HepG2 (cell line): ENCODE measurements around the gene ZNF763. TPM values are rescaled to one million over a fixed set of nuclear protein-coding genes. Genes with fewer than 3 reads are reported as not detected.
A peak's percentile ranks its signal among the peaks of the same experiment; 100 is the strongest.

Experiments
- ETV5 ChIP-seq: IDR thresholded peaks from 2 replicates; pipeline ENCODE4 v1.6.1; 2018; ENCODE audit warnings: missing biosample characterization, missing genetic modification reagents, inconsistent platforms, borderline replicate concordance
- GPN1 ChIP-seq: sonication (generic); formaldehyde crosslinking; IDR thresholded peaks from 2 replicates; pipeline ENCODE4 v1.5.1; 2020; ENCODE audit warnings: missing genetic modification reagents, borderline replicate concordance
- HNRNPUL1 ChIP-seq: fragments of 200-400 bp; formaldehyde crosslinking; IDR thresholded peaks from 2 replicates; pipeline ENCODE4 v1.6.1; 2017; ENCODE audit warnings: low read depth, mild to moderate bottlenecking, low read length, moderate library complexity
- HOXA3 ChIP-seq: sonication (generic); formaldehyde crosslinking; IDR thresholded peaks from 2 replicates; pipeline ENCODE4 v1.5.0; 2020; ENCODE audit warnings: missing genetic modification reagents
- MEIS1 ChIP-seq: sonication (generic); formaldehyde crosslinking; IDR thresholded peaks from 2 replicates; pipeline ENCODE4 v1.9.0; 2021; ENCODE audit warnings: mild to moderate bottlenecking, missing genetic modification reagents, moderate library complexity, borderline replicate concordance
- PCBP1 ChIP-seq: fragments of 200-400 bp; formaldehyde crosslinking; IDR thresholded peaks from 2 replicates; pipeline ENCODE4 v1.6.1; 2017; ENCODE audit warnings: mild to moderate bottlenecking, low read depth, low read length, borderline replicate concordance
- PHF8 ChIP-seq: sonication (generic); formaldehyde crosslinking; IDR thresholded peaks from 2 replicates; pipeline ENCODE4 v1.5.0; 2020; ENCODE audit warnings: missing genetic modification reagents
- PRPF4 ChIP-seq: fragments of 200-400 bp; formaldehyde crosslinking; IDR thresholded peaks from 2 replicates; pipeline ENCODE4 v1.6.1; 2016; ENCODE audit warnings: low read length, low read depth; ENCODE audit not compliant: poor library complexity, severe bottlenecking
- TBX2 ChIP-seq: sonication (generic); formaldehyde crosslinking; IDR thresholded peaks from 2 replicates; pipeline ENCODE4 v1.5.0; 2020; ENCODE audit warnings: missing genetic modification reagents, mild to moderate bottlenecking, borderline replicate concordance
- TOE1 ChIP-seq: sonication (generic); formaldehyde crosslinking; IDR thresholded peaks from 2 replicates; pipeline ENCODE4 v1.4.0; 2020; ENCODE audit warnings: mild to moderate bottlenecking, missing genetic modification reagents
- ZBTB42 ChIP-seq: sonication (generic); formaldehyde crosslinking; IDR thresholded peaks from 2 replicates; pipeline ENCODE4 v1.5.0; 2020; ENCODE audit warnings: mild to moderate bottlenecking, missing genetic modification reagents
- ZBTB8A ChIP-seq: sonication (generic); formaldehyde crosslinking; IDR thresholded peaks from 2 replicates; pipeline ENCODE4 v1.4.0; 2020; ENCODE audit warnings: mild to moderate bottlenecking, low read depth, missing genetic modification reagents, borderline replicate concordance
- ZNF30 ChIP-seq: sonication (generic); formaldehyde crosslinking; IDR thresholded peaks from 2 replicates; pipeline ENCODE4 v1.5.0; 2020; ENCODE audit warnings: mild to moderate bottlenecking, missing genetic modification reagents
- ZNF543 ChIP-seq: sonication (generic); formaldehyde crosslinking; IDR thresholded peaks from 2 replicates; pipeline ENCODE4 v1.4.0; 2020; ENCODE audit warnings: mild to moderate bottlenecking, missing genetic modification reagents
- ZNF572 ChIP-seq: sonication (generic); formaldehyde crosslinking; IDR thresholded peaks from 2 replicates; pipeline ENCODE4 v1.5.1; 2020; ENCODE audit warnings: mild to moderate bottlenecking, missing genetic modification reagents
- ZNF839 ChIP-seq: sonication (generic); formaldehyde crosslinking; IDR thresholded peaks from 2 replicates; pipeline ENCODE4 v1.4.0; 2020; ENCODE audit warnings: missing genetic modification reagents, mild to moderate bottlenecking, borderline replicate concordance
- ZZZ3 ChIP-seq: sonication (generic); formaldehyde crosslinking; IDR thresholded peaks from 2 replicates; pipeline ENCODE4 v1.4.0; 2020; ENCODE audit warnings: missing genetic modification reagents, mild to moderate bottlenecking, borderline replicate concordance
- polyA plus RNA-seq, 8 experiments: library from polyadenylated mRNA; depleted of rRNA in 3 of 8; stranded (reverse) in 7 of 8; unstranded in 1 of 8; fragments of >200 nt; fragmentation: Illumina TruSeq in 4 of 8; extraction: Trizol in 4 of 8; gene quantifications; 2 replicates each; pipeline versions ENCODE4 v1.2.1 to v1.2.3, GENCODE V29; 2011 to 2016; ENCODE audit warnings: low read depth in 4 of 8, missing spikeins in 1 of 8, mixed read lengths in 1 of 8; ENCODE audit not compliant: insufficient read depth in 1 of 8
- total RNA-seq, 5 experiments: library from RNA; depleted of rRNA; stranded (reverse); fragments of >200 nt; fragmentation: Illumina TruSeq; extraction: Trizol; gene quantifications; 2 replicates each; pipeline ENCODE4 v1.2.3, GENCODE V29; 2016; ENCODE audit warnings: low read depth in 1 of 5
- TF ChIP-seq, protein P1 (sequence below): sonication (generic); formaldehyde crosslinking; IDR thresholded peaks from 2 replicates; pipeline ENCODE4 v1.8.0; 2022; ENCODE audit warnings: mild to moderate bottlenecking, missing genetic modification reagents, borderline replicate concordance
- TF ChIP-seq, protein P2 (sequence below): sonication (generic); formaldehyde crosslinking; IDR thresholded peaks from 2 replicates; pipeline ENCODE4 v1.8.0; 2022; ENCODE audit warnings: missing genetic modification reagents, mild to moderate bottlenecking, borderline replicate concordance
- TF ChIP-seq, protein P3 (sequence below): sonication (generic); formaldehyde crosslinking; IDR thresholded peaks from 2 replicates; pipeline ENCODE4 v1.5.0; 2020; ENCODE audit warnings: mild to moderate bottlenecking, low read depth, missing genetic modification reagents, borderline replicate concordance
- TF ChIP-seq, protein P4 (sequence below): IDR thresholded peaks from 2 replicates; pipeline ENCODE4 v1.6.1; 2018; ENCODE audit warnings: missing genetic modification reagents
- TF ChIP-seq, protein P5 (sequence below): sonication (generic); formaldehyde crosslinking; IDR thresholded peaks from 2 replicates; pipeline ENCODE4 v1.5.0; 2020; ENCODE audit warnings: mild to moderate bottlenecking, missing genetic modification reagents, moderate library complexity

The ZNF763 gene
- total and polyA plus RNA-seq, 2 of the 13 experiments (the other 11 are each of a cell fraction or from before 2014, with no cell fraction given), result 0.08 to 0.42 TPM

DNA sequence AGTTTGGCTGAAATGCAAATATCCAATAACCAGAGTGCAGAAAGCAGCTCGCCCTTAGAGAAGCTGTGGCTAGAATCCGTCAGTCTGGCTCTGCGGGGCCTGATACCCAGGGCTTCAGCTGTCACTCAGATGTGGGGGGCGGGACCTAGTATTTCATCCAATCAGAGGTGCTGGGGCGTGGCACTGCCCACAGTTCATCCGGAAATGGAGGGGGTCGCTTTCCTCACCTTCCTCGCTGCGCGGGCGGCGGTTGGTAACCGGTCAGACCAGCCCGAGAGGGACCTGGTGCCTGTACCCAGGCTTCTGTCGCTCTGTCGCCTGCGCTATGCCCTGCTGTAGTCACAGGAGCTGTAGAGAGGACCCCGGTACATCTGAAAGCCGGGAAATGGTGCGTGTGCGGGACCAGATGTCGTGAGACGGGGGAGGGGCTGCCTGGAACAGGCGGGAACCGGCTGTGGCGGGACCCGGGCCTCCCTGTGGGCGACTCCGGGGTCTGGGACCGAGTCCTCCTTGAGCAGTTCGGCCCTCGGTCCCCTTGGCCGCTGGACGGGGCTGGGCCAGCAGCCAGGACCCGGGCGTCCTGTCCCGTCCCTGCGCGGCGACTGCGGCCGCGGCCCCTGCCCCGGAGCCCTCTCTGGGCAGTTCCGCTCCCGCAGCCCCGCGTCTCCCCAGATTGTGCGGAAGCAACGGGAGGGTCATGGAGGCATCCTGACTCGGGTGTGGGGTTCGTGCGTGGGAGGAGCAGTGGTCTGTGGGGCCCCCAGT lies 39.8 kb upstream of the ZNF763 start, which contains the start of gene ZNF700 (continued):
- TF ChIP-seq MEIS1 (CRISPR knock-in tag) (0 out of 2 replicates have a peak, but pooled peaks have one; percentile 71), HOXA3 (CRISPR knock-in tag) (no peak; the same call in none of the 2 replicates), ZNF543 (CRISPR knock-in tag) (peak; percentile 88; the same call in 1 of the 2 replicates), PCBP1 (no peak), ZNF839 (CRISPR knock-in tag) (no peak), HNRNPUL1 (0 out of 2 replicates have a peak, but pooled peaks have one; percentile 33), TOE1 (CRISPR knock-in tag) (no peak), PHF8 (CRISPR knock-in tag) (peak; percentile 83), ETV5 (CRISPR knock-in tag) (peak; percentile 78; the same call in 1 of the 2 replicates), PRPF4 (no peak), ZBTB42 (CRISPR knock-in tag) (peak; percentile 88; the same call in 1 of the 2 replicates), ZNF30 (CRISPR knock-in tag) (no peak), GPN1 (CRISPR knock-in tag) (no peak), ZZZ3 (CRISPR knock-in tag) (no peak; the same call in 1 of the 2 replicates), TBX2 (CRISPR knock-in tag) (peak; percentile 75), ZBTB8A (CRISPR knock-in tag) (no peak), ZNF572 (CRISPR knock-in tag) (no peak)
- TF ChIP-seq, protein P1, sequence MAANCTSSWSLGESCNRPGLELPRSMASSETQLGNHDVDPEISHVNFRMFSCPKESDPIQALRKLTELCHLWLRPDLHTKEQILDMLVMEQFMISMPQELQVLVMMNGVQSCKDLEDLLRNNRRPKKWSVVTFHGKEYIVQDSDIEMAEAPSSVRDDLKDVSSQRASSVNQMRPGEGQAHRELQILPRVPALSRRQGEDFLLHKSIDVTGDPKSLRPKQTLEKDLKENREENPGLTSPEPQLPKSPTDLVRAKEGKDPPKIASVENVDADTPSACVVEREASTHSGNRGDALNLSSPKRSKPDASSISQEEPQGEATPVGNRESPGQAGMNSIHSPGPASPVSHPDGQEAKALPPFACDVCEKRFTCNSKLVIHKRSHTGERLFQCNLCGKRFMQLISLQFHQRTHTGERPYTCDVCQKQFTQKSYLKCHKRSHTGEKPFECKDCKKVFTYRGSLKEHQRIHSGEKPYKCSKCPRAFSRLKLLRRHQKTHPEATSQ (CRISPR knock-in tag), result 0 out of 2 replicates have a peak, but pooled peaks have one; percentile 55
- TF ChIP-seq, protein P2, sequence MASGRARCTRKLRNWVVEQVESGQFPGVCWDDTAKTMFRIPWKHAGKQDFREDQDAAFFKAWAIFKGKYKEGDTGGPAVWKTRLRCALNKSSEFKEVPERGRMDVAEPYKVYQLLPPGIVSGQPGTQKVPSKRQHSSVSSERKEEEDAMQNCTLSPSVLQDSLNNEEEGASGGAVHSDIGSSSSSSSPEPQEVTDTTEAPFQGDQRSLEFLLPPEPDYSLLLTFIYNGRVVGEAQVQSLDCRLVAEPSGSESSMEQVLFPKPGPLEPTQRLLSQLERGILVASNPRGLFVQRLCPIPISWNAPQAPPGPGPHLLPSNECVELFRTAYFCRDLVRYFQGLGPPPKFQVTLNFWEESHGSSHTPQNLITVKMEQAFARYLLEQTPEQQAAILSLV, result peak; percentile 47; the same call in 1 of the 2 replicates
- TF ChIP-seq, protein P3, sequence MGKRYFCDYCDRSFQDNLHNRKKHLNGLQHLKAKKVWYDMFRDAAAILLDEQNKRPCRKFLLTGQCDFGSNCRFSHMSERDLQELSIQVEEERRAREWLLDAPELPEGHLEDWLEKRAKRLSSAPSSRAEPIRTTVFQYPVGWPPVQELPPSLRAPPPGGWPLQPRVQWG (CRISPR knock-in tag), result no peak
- TF ChIP-seq, protein P4, sequence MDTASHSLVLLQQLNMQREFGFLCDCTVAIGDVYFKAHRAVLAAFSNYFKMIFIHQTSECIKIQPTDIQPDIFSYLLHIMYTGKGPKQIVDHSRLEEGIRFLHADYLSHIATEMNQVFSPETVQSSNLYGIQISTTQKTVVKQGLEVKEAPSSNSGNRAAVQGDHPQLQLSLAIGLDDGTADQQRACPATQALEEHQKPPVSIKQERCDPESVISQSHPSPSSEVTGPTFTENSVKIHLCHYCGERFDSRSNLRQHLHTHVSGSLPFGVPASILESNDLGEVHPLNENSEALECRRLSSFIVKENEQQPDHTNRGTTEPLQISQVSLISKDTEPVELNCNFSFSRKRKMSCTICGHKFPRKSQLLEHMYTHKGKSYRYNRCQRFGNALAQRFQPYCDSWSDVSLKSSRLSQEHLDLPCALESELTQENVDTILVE, result no peak; the same call in 1 of the 2 replicates
- TF ChIP-seq, protein P5, sequence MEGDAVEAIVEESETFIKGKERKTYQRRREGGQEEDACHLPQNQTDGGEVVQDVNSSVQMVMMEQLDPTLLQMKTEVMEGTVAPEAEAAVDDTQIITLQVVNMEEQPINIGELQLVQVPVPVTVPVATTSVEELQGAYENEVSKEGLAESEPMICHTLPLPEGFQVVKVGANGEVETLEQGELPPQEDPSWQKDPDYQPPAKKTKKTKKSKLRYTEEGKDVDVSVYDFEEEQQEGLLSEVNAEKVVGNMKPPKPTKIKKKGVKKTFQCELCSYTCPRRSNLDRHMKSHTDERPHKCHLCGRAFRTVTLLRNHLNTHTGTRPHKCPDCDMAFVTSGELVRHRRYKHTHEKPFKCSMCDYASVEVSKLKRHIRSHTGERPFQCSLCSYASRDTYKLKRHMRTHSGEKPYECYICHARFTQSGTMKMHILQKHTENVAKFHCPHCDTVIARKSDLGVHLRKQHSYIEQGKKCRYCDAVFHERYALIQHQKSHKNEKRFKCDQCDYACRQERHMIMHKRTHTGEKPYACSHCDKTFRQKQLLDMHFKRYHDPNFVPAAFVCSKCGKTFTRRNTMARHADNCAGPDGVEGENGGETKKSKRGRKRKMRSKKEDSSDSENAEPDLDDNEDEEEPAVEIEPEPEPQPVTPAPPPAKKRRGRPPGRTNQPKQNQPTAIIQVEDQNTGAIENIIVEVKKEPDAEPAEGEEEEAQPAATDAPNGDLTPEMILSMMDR (CRISPR knock-in tag), result no peak
